Mammary epithelial cell (primary cell): ENCODE data around the gene CACHD1.

ENCODE experiments used
- EZH2 ChIP-seq: IDR thresholded peaks from 2 replicates; pipeline ENCODE4 v1.6.1; 2012; ENCODE audit warnings: low read length, inconsistent platforms, borderline replicate concordance
- TF ChIP-seq, protein P1 (sequence below), 2 donors: IDR thresholded peaks in 1 of 2; conservative IDR thresholded peaks in 1 of 2; 2 replicates each; pipeline ENCODE4 v1.5.1; 2011 to 2012; ENCODE audit warnings: inconsistent platforms in 2 of 2, low read length in 2 of 2, mild to moderate bottlenecking in 2 of 2, control low read depth in 1 of 2, low read depth in 1 of 2; ENCODE audit not compliant: insufficient read depth in 1 of 2; ENCODE audit errors: extremely low read depth in 1 of 2

DNA sequence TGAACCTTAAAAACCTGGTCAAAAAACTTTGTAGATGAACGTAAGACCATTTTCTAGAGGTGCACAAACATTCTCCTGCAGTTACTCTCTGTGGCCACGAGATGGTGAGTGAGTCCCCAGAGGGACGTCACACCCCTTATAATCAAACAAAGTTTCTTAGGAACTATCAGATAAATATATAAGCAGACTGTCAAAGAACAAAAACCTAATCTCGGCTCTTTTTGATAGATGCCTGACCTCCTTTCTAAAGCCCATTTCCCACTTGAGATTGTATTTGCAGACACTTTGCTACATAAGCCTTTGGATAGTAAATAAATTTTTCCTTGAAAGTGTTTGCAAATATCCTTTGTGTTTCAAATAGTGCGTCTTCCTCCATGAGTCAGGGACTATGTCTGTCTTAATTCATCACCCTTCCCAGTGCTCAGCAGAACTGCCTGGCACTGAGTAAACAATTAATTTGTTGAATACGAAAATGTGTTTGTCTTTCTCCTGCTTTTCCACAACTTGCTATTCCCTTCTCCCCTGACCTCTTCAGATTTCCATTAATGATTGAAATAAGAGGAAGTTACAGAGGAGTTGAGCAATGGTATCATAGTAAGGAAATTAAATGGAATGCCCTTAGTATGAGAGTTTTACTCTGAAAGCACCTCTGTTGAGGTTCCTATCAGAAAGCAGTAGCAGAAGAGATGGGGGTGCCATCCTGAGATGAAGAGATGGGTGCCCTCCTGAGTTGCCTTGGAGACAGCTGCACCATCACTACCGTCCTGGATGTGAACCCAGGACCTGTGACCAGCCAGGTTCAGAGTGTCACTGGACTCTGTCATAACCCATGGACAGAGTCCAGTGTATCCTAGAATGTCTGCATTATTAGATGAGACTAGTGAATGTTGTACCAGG lies 217.1 kb downstream of the CACHD1 start:
- TF ChIP-seq, protein P1, sequence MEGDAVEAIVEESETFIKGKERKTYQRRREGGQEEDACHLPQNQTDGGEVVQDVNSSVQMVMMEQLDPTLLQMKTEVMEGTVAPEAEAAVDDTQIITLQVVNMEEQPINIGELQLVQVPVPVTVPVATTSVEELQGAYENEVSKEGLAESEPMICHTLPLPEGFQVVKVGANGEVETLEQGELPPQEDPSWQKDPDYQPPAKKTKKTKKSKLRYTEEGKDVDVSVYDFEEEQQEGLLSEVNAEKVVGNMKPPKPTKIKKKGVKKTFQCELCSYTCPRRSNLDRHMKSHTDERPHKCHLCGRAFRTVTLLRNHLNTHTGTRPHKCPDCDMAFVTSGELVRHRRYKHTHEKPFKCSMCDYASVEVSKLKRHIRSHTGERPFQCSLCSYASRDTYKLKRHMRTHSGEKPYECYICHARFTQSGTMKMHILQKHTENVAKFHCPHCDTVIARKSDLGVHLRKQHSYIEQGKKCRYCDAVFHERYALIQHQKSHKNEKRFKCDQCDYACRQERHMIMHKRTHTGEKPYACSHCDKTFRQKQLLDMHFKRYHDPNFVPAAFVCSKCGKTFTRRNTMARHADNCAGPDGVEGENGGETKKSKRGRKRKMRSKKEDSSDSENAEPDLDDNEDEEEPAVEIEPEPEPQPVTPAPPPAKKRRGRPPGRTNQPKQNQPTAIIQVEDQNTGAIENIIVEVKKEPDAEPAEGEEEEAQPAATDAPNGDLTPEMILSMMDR (conservative IDR thresholded peaks at IDR 0.05 in 1 of 2, IDR thresholded peaks at IDR 0.05 in 1 of 2; ENCODE audit: extremely low read depth in 1 of 2, insufficient read depth in 1 of 2, low read depth in 1 of 2, low read length in 2 of 2): peak; percentile 86 to 88
- no peak for TF ChIP-seq EZH2
